Neural cell (in vitro differentiated cells): ENCODE measurements around the gene DIAPH2. TPM values are rescaled to one million over a fixed set of nuclear protein-coding genes. Genes with fewer than 3 reads are reported as not detected.

Experiments
- H2AFZ ChIP-seq: fragments of 200-600, 300-800 bp; sonication (generic), shearing (Covaris generic); 2 replicates; pipeline ENCODE4 v1.6.0; 2014; ENCODE audit warnings: low read depth, mild to moderate bottlenecking, antibody characterized with exemption, low read length, moderate library complexity
- H3F3A ChIP-seq: fragments of 200-600 bp; shearing (Covaris generic); 2 replicates; pipeline ENCODE4 v1.6.1; 2016; ENCODE audit warnings: mild to moderate bottlenecking, moderate library complexity, mixed read lengths, antibody characterized with exemption, low read length; ENCODE audit not compliant: insufficient read depth, poor library complexity, severe bottlenecking
- H3K27ac ChIP-seq: fragments of 200-600, 300-800 bp; sonication (generic), shearing (Covaris generic); 2 replicates; pipeline ENCODE4 v1.5.1; 2014; ENCODE audit warnings: mild to moderate bottlenecking, low read length, moderate library complexity
- H3K27me3 ChIP-seq: fragments of 300-800, 200-600 bp; sonication (generic), shearing (Covaris generic); 2 replicates; pipeline ENCODE4 v1.6.0; 2014; ENCODE audit warnings: mild to moderate bottlenecking, low read depth, low read length, moderate library complexity; ENCODE audit not compliant: insufficient read depth
- H3K36me3 ChIP-seq: fragments of 300-800, 200-600 bp; sonication (generic), shearing (Covaris generic); 2 replicates; pipeline ENCODE4 v1.5.1; 2014; ENCODE audit warnings: mild to moderate bottlenecking, antibody characterized with exemption, low read length, moderate library complexity; ENCODE audit not compliant: insufficient read depth
- H3K4me2 ChIP-seq: fragments of 300-800, 200-600 bp; sonication (generic), shearing (Covaris generic); 2 replicates; pipeline ENCODE4 v1.6.0; 2014; ENCODE audit warnings: mild to moderate bottlenecking, low read length
- H3K4me3 ChIP-seq: fragments of 300-800, 200-600 bp; sonication (generic), shearing (Covaris generic); 2 replicates; pipeline ENCODE4 v1.5.1; 2014; ENCODE audit warnings: mild to moderate bottlenecking, low read length, moderate library complexity
- H3K79me2 ChIP-seq: fragments of 200-600 bp; shearing (Covaris generic); replicated peaks from 2 replicates; pipeline ENCODE4 v1.6.0; 2014; ENCODE audit warnings: mild to moderate bottlenecking, low read length, moderate library complexity; ENCODE audit not compliant: insufficient read depth
- H3K9ac ChIP-seq: fragments of 300-800, 200-600 bp; sonication (generic), shearing (Covaris generic); 2 replicates; pipeline ENCODE4 v1.6.1; 2016; ENCODE audit warnings: mild to moderate bottlenecking, low read length, mixed read lengths
- H3K9me2 ChIP-seq: fragments of 200-600 bp; shearing (Covaris generic); 2 replicates; pipeline ENCODE4 v1.6.1; 2016; ENCODE audit warnings: mild to moderate bottlenecking, low read length, mixed read lengths; ENCODE audit not compliant: insufficient read depth
- H3K9me3 ChIP-seq: fragments of 200-600, 300-800 bp; sonication (generic), shearing (Covaris generic); 2 replicates; pipeline ENCODE4 v1.6.1; 2016; ENCODE audit warnings: mild to moderate bottlenecking, mixed run types, low read length, moderate library complexity, mixed read lengths
- H4K20me1 ChIP-seq: fragments of 200-600 bp; shearing (Covaris generic); 2 replicates; pipeline ENCODE4 v1.6.1; 2016; ENCODE audit warnings: mild to moderate bottlenecking, mixed run types; ENCODE audit not compliant: insufficient read depth
- EP300 ChIP-seq: fragments of 450-650 bp; conservative IDR thresholded peaks from 2 replicates; pipeline ENCODE4 v1.6.1; 2014; ENCODE audit warnings: antibody characterized with exemption, mild to moderate bottlenecking, moderate library complexity; ENCODE audit not compliant: poor library complexity, severe bottlenecking
- EZH2 ChIP-seq: fragments of 200-600, 300-800 bp; shearing (Covaris generic), sonication (generic); IDR thresholded peaks from 2 replicates; pipeline ENCODE4 v1.6.1; 2014; ENCODE audit warnings: antibody characterized with exemption, low read length, borderline replicate concordance, mild to moderate bottlenecking; ENCODE audit not compliant: insufficient read depth, poor library complexity, severe bottlenecking
- MXI1 ChIP-seq: fragments of 450-650 bp; conservative IDR thresholded peaks from 2 replicates; pipeline ENCODE4 v1.6.1; 2014; ENCODE audit warnings: antibody characterized with exemption, mild to moderate bottlenecking; ENCODE audit not compliant: poor library complexity, severe bottlenecking
- POLR2AphosphoS5 ChIP-seq: IDR thresholded peaks from 2 replicates; pipeline ENCODE4 v1.6.1; 2012
- RAD21 ChIP-seq: fragments of 450-650 bp; conservative IDR thresholded peaks from 2 replicates; pipeline ENCODE4 v1.6.1; 2014; ENCODE audit warnings: antibody characterized with exemption, mild to moderate bottlenecking, moderate library complexity
- SMC3 ChIP-seq: fragments of 450-650 bp; conservative IDR thresholded peaks from 2 replicates; pipeline ENCODE4 v1.6.1; 2014; ENCODE audit warnings: antibody characterized with exemption, mild to moderate bottlenecking, moderate library complexity; ENCODE audit not compliant: poor library complexity
- TAF1 ChIP-seq: IDR thresholded peaks from 2 replicates; pipeline ENCODE4 v1.6.1; 2012; ENCODE audit warnings: low read depth
- polyA plus RNA-seq: library from polyadenylated mRNA; depleted of rRNA; stranded (reverse); fragments of >200 nt; gene quantifications from 2 replicates; pipeline ENCODE4 v1.2.3, GENCODE V29; 2014
- TF ChIP-seq, protein P1 (sequence below): fragments of 450-650 bp; IDR thresholded peaks from 2 replicates; pipeline ENCODE4 v1.5.1; 2014; ENCODE audit warnings: antibody characterized with exemption, mild to moderate bottlenecking, moderate library complexity; ENCODE audit not compliant: poor library complexity, severe bottlenecking
- TF ChIP-seq, protein P2 (sequence below): IDR thresholded peaks from 2 replicates; pipeline ENCODE4 v1.6.1; 2012; ENCODE audit warnings: borderline replicate concordance

Gene DIAPH2
- polyA plus RNA-seq, 1 donor from 2014 or later, result 0.07 TPM

DNA sequence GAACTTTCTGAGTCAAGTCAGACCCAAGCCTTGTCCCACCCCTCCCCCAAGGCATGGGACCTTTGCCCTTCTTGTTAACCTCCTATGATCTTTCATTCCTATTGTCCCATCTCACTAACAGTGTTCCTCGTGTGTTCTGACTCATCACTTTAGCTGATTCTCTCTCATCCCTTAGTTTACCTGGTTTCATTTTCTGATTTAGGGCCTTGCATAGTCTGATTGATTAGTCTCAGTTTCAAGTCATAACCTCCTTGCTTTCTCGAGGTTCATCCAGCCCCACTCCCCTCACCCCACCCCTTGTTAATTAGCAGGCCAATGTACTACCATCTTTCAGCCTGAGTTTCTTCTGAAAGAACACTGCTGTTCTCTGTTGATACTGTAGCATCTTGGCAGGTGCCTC lies 716.5 kb downstream of the DIAPH2 start:
- Histone ChIP-seq H4K20me1 (no peaks in the 10 kb centered on the region), H3K9me3 (no peaks in the 10 kb centered on the region), H3K27me3 (no peaks in the 10 kb centered on the region), H3F3A (no peaks in the 10 kb centered on the region), H3K4me2 (no peak overlapping the region), H3K4me3 (no peak overlapping the region), H3K9ac (no peak overlapping the region), H3K36me3 (no peaks in the 10 kb centered on the region), H3K79me2 (no peaks in the 10 kb centered on the region), H2AFZ (no peak overlapping the region), H3K9me2 (no peaks in the 10 kb centered on the region), H3K27ac (no peak overlapping the region)
- TF ChIP-seq RAD21, result no peak
- no peak for TF ChIP-seq TAF1
- TF ChIP-seq, protein P1, sequence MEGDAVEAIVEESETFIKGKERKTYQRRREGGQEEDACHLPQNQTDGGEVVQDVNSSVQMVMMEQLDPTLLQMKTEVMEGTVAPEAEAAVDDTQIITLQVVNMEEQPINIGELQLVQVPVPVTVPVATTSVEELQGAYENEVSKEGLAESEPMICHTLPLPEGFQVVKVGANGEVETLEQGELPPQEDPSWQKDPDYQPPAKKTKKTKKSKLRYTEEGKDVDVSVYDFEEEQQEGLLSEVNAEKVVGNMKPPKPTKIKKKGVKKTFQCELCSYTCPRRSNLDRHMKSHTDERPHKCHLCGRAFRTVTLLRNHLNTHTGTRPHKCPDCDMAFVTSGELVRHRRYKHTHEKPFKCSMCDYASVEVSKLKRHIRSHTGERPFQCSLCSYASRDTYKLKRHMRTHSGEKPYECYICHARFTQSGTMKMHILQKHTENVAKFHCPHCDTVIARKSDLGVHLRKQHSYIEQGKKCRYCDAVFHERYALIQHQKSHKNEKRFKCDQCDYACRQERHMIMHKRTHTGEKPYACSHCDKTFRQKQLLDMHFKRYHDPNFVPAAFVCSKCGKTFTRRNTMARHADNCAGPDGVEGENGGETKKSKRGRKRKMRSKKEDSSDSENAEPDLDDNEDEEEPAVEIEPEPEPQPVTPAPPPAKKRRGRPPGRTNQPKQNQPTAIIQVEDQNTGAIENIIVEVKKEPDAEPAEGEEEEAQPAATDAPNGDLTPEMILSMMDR, result no peak
- TF ChIP-seq EZH2, result no peak
- no peak for TF ChIP-seq SMC3
- TF ChIP-seq POLR2AphosphoS5, result no peak
- TF ChIP-seq, protein P2, sequence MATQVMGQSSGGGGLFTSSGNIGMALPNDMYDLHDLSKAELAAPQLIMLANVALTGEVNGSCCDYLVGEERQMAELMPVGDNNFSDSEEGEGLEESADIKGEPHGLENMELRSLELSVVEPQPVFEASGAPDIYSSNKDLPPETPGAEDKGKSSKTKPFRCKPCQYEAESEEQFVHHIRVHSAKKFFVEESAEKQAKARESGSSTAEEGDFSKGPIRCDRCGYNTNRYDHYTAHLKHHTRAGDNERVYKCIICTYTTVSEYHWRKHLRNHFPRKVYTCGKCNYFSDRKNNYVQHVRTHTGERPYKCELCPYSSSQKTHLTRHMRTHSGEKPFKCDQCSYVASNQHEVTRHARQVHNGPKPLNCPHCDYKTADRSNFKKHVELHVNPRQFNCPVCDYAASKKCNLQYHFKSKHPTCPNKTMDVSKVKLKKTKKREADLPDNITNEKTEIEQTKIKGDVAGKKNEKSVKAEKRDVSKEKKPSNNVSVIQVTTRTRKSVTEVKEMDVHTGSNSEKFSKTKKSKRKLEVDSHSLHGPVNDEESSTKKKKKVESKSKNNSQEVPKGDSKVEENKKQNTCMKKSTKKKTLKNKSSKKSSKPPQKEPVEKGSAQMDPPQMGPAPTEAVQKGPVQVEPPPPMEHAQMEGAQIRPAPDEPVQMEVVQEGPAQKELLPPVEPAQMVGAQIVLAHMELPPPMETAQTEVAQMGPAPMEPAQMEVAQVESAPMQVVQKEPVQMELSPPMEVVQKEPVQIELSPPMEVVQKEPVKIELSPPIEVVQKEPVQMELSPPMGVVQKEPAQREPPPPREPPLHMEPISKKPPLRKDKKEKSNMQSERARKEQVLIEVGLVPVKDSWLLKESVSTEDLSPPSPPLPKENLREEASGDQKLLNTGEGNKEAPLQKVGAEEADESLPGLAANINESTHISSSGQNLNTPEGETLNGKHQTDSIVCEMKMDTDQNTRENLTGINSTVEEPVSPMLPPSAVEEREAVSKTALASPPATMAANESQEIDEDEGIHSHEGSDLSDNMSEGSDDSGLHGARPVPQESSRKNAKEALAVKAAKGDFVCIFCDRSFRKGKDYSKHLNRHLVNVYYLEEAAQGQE, result no peak
- no peak for TF ChIP-seq MXI1
- TF ChIP-seq EP300, result no peak

DNA sequence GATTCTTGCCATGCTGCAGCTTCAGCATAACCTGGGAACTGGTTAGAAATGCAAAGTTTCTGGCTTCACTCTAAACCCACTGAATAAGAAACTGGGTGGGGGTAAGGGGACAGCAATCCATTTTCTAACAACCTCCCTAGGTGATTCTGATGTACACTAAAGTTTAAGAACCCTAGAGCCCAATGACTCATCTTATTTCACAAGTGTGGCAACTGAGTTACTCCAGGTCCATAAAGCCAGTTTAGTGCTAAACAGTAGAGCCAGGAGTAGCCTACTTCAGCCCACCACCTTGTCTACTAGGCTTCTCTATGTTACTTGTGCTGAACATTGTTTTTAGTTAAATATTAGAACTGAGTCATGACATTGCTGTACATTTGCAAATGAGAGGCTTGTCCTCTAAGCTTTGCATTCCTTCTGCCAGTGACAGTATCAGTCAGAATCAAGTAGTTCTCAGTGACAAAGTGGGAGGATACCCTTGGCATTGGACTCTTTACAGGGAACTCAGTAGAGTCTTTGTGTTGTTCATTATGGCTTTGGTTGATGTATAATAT lies 717.0 kb downstream of the DIAPH2 start:
- Histone ChIP-seq H3K4me2 (no peak overlapping the region), H3K36me3 (no peaks in the 10 kb centered on the region), H3K4me3 (no peak overlapping the region), H3F3A (no peaks in the 10 kb centered on the region), H3K9ac (no peak overlapping the region), H4K20me1 (no peaks in the 10 kb centered on the region), H3K27me3 (no peaks in the 10 kb centered on the region), H3K27ac (no peak overlapping the region), H2AFZ (no peak overlapping the region), H3K9me3 (no peaks in the 10 kb centered on the region), H3K9me2 (no peaks in the 10 kb centered on the region), H3K79me2 (no peaks in the 10 kb centered on the region)
- TF ChIP-seq TAF1 (no peak), SMC3 (no peak), EP300 (no peak), POLR2AphosphoS5 (no peak), RAD21 (no peak), MXI1 (no peak), EZH2 (no peak)
- TF ChIP-seq, protein P1, result no peak
- TF ChIP-seq, protein P2, result no peak
